Activated CD8-positive, alpha-beta memory T cell treated with anti-CD3 and anti-CD28 coated beads, Interleukin-2, amount 50 U/mL, for 48 hours (primary cell): ENCODE measurements around the gene ZSCAN26.
"Not testable (repeated sequence)": the region's sequence is repeated elsewhere in the genome, so short reads cannot be mapped to it uniquely, and the experiment has no call there.

Experiments used
- DNase-seq: peaks from one replicate; pipeline ENCODE4 v3.0.0-alpha.2; 2020

The ZSCAN26 gene

GRCh38 chr6:28258877-28259777, 7.8 kb upstream of the ZSCAN26 start, which contains the start of gene NKAPL:
Gene NKAPL (plus strand): TSS chr6:28259297. CDS start chr6:28259372, 75 bp downstream.
- peak; percentile 82 for DNase-seq

GRCh38 chr6:28263922-28264321, 3.0 kb upstream of the ZSCAN26 start:
- DNase-seq = no peak

DNA sequence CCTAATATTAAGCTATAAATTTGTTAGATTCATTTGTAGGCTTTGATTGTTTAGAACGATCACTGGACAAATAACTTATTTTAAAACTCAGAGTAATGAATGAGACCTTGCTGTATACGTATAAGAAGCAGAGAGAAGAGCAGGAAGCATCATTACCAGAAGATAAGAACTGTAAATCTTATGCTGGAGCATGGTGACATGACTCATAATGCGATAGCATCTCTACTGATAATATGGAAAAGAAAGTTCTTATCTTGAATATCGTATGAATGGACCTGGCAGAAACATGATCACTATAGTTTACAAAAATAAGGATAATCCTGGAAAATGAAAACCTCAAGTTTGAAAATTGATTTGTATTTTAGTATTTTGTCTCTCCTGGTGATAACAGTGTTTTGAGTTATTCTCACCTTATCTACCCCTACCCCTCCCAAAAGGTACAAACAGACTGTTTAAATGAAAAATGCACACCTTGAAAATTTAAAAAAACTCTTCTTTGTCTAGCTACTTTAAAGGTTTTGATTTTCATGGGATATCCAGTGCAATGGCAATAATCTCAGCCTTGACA, 2.0 kb upstream of the ZSCAN26 start:
- no peak for DNase-seq

- DNase-seq = no peak
Measured at GRCh38 chr6:28266563-28266961, 381 bp upstream of the ZSCAN26 start.

- DNase-seq = no peak
Measured at GRCh38 chr6:28267695-28268059, 734 bp downstream of the ZSCAN26 start.

DNA sequence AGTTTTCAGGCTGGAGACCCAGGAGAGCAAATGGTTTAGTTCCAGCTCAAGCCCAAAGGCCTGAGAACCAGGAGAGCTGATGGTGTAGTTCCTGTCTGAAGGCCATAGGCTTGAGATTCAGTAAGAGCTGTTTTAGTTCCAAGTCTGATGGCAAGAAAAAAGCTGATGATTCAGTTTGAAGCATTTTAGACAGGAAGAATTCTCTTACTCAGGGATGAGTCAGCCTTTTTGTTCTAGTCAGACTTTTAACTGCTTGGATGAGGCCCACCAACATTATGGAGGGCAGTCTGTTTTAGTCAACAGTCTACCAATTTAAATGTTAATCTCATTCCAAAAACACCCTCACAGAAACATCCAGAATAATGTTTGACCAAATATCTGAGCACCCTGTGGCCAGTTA, 2.5 kb downstream of the ZSCAN26 start:
- DNase-seq = no peak

DNA sequence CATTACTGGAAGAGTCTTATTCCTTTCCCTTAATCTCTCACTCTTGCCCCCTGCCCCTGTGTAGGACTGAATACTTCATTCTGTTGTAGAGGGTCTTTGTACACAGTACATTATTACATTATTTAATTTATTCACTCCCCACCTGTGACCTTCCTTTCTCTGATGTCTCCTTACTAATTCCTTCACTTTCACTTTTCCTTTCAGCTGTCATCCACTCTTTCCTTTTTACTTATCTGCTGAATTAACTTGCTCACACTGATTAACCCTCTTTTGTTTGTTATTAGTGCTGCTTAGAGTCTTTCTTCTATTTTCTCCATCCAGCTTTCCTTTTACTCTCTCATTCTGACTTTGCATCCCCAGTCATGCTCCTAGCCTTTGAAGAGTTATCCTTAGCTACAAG, 7.9 kb downstream of the ZSCAN26 start:
- DNase-seq = no peak

DNA sequence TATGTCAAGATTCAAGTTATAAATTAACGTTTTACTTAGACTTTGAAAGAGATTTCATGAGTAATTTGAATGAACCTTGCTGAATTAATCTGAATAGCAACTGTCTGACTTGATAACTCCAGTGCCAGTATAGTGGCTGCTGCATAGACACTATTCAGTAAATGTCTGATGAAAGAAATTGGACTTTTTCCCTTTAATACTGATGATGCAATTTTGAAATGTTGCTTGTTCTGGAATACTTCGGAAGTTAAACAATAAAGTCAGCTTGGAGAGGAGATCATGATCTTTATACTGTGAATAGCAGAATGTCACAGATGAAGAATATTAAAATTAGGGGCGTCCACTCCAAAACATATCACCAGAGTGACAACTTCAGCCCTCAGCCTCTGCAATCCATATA, 10.8 kb downstream of the ZSCAN26 start:
- no peak for DNase-seq

GRCh38 chr6:28280595-28281287, 13.8 kb downstream of the ZSCAN26 start:
- DNase-seq = no peak

DNA sequence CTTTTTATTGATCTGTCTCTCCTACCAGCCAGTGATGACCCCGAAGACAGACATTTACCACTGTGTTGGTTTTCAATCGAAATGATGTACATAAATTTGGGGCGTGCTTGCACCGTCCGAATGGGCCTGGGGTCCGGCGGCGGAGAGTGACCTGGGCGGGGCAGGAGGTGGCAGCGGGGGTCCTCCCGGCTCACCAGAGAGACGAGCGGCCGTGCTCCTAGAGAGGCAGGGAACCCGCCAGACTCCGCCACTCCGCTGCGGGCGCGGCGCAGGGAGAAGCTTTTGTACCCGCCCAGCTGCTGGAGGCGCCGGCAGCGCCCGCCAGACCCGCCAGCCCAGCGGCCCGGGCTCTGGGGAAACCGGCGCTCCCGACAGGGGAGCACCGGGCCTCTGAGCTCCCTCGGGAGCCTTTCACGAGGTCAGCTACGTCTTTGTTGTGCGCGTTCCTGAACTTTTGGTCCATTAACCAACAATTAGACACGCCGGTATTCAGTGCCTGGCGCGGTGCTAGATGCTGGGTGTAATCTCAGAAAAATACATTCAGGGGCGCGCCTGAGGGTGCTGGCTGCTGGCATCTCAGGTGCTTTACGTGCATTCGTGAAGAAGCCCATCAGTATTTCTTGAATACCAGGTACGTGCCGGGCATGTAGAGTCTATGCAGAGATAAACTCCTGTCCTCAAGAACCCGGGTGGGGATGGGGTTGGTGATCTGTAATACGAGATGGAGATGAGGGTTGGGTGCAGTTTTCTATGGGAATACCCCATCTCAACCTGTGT, 14.5 kb downstream of the ZSCAN26 start, which contains the start of gene PGBD1:
Gene PGBD1, plus strand, starts transcription at position 285 of the 777 bp plus-strand sequence. CDS start 2,242 bp downstream, outside the sequence.
- DNase-seq = peak; percentile 87

DNA sequence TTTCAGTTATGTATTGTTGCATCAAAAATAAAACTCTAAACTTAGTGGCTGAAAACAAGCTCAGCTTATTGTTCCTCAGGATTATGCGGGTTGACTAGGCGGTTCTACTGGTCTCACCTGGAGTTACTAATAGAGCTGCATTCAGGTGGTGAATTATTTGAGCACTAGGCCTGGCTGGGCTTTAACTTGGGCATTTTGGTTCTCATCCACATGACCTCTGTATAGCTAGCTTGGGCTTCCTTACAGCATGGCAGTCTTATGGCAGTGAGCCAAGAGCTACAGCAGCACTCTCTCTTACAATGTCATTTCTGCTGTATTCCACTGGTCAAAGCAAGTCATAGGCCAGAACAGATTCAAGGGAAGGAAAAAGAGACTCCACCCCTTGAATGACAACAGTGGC, 16.0 kb downstream of the ZSCAN26 start:
- no peak for DNase-seq

GRCh38 chr6:28291573-28291972, 24.6 kb downstream of the ZSCAN26 start:
- no peak for DNase-seq

DNA sequence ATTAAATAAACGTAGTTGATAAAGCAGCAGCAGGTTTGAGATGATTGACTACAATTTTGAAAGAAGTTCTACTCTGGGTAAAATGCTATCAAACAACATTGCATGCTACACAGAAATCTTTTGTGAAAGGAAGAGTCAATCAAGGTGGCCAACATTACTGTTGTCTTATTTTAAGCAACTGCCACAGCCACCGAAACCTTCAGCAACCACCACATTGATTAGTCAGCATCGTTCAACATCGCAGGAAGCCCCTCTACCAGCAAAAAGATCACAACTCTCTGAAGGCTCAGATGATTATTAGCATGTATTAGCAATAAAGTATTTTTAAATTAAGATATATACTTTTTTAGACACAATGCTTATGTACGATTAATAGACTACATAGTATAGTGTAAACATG, 28.4 kb downstream of the ZSCAN26 start:
- no peak for DNase-seq

GRCh38 chr6:28296520-28297060, 29.6 kb downstream of the ZSCAN26 start:
- no peak for DNase-seq

- no peak for DNase-seq
Measured at GRCh38 chr6:28303570-28303969, 36.6 kb downstream of the ZSCAN26 start.

GRCh38 chr6:28306363-28306762, 39.4 kb downstream of the ZSCAN26 start:
- DNase-seq = not testable (repeated sequence)

DNA sequence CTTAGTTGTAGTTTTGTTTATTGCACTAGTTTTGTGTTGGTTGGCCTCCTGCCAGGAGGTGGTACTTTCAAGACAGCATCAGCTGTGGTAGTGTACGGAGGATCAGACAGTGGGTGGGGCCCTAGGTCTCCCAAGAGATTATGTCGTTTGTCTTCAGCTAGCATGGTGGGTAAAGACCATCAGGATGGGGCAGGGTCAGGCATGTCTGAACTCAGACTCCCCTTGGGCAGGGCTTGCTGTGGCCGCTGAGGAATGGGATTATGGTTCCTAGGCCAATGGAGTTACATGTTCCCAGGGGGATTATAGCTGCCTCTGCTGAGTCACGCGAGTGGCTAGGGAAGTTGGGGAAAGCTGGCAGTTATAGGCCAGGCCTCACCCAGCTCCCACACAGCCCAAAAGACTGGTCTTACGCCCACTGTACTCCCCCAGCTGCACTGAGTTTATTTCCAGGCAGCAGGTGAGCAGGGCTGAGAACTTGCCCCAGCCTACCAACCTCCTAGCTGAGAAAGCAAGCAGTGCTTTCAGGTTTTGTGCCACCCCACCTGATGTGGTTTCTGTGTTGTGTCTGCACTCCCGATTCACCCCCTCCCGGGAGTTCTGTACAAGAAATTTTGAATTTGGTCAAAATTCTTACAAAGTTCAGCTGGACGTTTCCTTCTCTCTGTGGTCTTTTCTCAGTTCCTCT, 44.3 kb downstream of the ZSCAN26 start:
- DNase-seq = no peak

GRCh38 chr6:28312939-28313338, 46.0 kb downstream of the ZSCAN26 start:
- DNase-seq = no peak

DNA sequence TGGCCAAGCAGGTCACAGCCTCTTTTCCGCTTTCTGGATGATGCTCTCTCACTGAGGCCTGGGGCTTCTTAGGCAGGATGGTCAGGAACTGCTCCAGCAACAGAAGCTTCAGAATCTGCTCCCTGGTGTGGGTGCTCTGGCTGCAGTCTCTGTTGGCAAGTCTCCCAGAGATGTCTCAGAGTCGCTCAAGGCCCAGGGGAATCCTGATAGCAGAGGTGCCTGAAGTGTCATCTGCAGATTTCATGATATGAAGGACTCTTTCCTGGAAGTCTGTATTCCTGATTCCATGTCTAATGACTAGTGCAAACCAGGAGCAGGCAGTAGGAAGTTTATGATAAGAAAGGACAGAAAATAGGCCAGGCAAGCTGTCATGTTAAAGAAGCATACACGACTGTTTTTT, 48.7 kb downstream of the ZSCAN26 start:
- DNase-seq = no peak

DNA sequence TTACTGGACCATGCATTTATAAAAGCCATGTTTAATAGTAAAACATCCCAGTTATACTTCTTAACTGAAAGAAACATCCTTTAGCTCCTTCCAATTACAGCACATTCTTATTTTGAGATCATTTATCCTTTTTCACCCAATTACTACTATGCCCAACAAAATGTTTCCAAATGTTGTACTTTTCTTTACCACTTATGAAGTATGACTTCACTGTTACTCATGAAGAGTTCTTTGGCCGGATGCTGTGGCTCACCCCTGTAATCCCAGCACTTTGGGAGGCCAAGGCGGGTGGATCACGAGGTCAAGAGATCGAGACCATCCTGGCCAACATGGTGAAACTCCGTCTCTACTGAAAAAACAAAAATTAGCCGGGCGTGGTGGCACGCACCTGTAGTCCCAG, 50.9 kb downstream of the ZSCAN26 start:
- not testable (repeated sequence) for DNase-seq

DNA sequence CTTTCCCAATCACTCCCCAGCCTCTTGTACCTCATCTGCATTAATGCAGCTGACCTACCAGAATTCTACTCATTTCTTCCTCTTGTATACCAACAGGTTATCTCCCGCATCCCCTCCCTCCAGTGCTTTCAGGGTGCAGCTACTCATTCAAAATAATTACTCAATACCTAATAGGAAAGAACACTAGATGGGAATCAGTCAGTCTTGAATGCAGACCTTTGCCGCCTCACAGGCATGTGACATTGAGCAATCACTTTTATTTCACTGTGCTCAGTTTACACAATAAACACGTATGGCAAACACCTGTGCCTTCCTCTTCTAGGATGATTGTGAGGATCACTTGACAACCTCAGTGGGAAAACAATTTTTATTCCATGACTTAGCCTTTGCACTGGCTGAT, 55.7 kb downstream of the ZSCAN26 start:
- DNase-seq = no peak

- DNase-seq = no peak
Measured at GRCh38 chr6:28323813-28324424, 57.0 kb downstream of the ZSCAN26 start.
